IPS-NIHi7 (cell line): ENCODE measurements around the gene PRKCA.

Experiments used
- DNase-seq: peaks from one replicate; pipeline ENCODE4 v3.0.0; 2012; ENCODE audit warnings: mixed read lengths; ENCODE audit errors: extremely low spot score

Gene PRKCA

GRCh38 chr17:66414561-66415175 lies 112.3 kb downstream of the PRKCA start:
- DNase-seq = no peak

GRCh38 chr17:66415366-66416206 lies 113.2 kb downstream of the PRKCA start:
- DNase-seq = no peak

- DNase-seq = no peak
Observed at GRCh38 chr17:66416207-66416940, 114.0 kb downstream of the PRKCA start.

GRCh38 chr17:66417300-66417719 lies 114.9 kb downstream of the PRKCA start:
- DNase-seq = no peak

GRCh38 chr17:66420961-66421371 lies 118.6 kb downstream of the PRKCA start:
- DNase-seq = no peak

- no peak for DNase-seq
Observed at GRCh38 chr17:66422186-66422585, 119.8 kb downstream of the PRKCA start.

GRCh38 chr17:66423056-66423955 lies 120.9 kb downstream of the PRKCA start:
- no peak for DNase-seq

GRCh38 chr17:66425756-66426396 lies 123.5 kb downstream of the PRKCA start:
- DNase-seq = no peak

- DNase-seq = peak; percentile 61
Observed at GRCh38 chr17:66426397-66427033, 124.1 kb downstream of the PRKCA start.

GRCh38 chr17:66427134-66427533 lies 124.7 kb downstream of the PRKCA start:
- no peak for DNase-seq

- no peak for DNase-seq
Observed at GRCh38 chr17:66429680-66430079, 127.3 kb downstream of the PRKCA start.

- DNase-seq = no peak
Observed at GRCh38 chr17:66430846-66431795, 128.7 kb downstream of the PRKCA start.

GRCh38 chr17:66431910-66432309 lies 129.5 kb downstream of the PRKCA start:
- DNase-seq = no peak

GRCh38 chr17:66432411-66432957 lies 130.1 kb downstream of the PRKCA start:
- no peak for DNase-seq

- peak; percentile 38 for DNase-seq
Observed at GRCh38 chr17:66432996-66433551, 130.7 kb downstream of the PRKCA start.

- no peak for DNase-seq
Observed at GRCh38 chr17:66435182-66435581, 132.8 kb downstream of the PRKCA start.

GRCh38 chr17:66436631-66437030 lies 134.2 kb downstream of the PRKCA start:
- no peak for DNase-seq

GRCh38 chr17:66437476-66438026 lies 135.1 kb downstream of the PRKCA start:
- DNase-seq = no peak
